Activated naive CD8-positive, alpha-beta T cell treated with anti-CD3 and anti-CD28 coated beads, Interleukin-2, amount 10 ng/mL, durations not matched to agents 7 days and 5 days (primary cell): ENCODE measurements around the gene DNAH12. TPM values are rescaled to one million over a fixed set of nuclear protein-coding genes. Genes with fewer than 3 reads are reported as not detected.

Experiments
- ATAC-seq: fragments of 150-1000 bp; cut with Tn5 transposase; one replicate; pipeline ENCODE4 v1.10.0; 2021; ENCODE audit warnings: low read depth, moderate library complexity
- POLR2A ChIA-PET: fragments of 350-600 bp; sonication (Branson Sonifier 250); formaldehyde crosslinking; loops from one replicate; lab custom pipeline; 2021; ENCODE audit warnings: antibody characterized with exemption; lab: Charles Lee
- DNase-seq: peaks from one replicate; pipeline ENCODE4 v3.0.0; 2021
- H3K27ac Mint-ChIP-seq: one replicate; pipeline ENCODE4 v1.8.0; 2022; ENCODE audit warnings: mild to moderate bottlenecking, mixed read lengths
- H3K27me3 Mint-ChIP-seq: one replicate; pipeline ENCODE4 v1.8.0; 2022; ENCODE audit warnings: mild to moderate bottlenecking, moderate library complexity, mixed read lengths
- H3K36me3 Mint-ChIP-seq: one replicate; pipeline ENCODE4 v1.8.0; 2021; ENCODE audit warnings: mild to moderate bottlenecking, mixed read lengths
- H3K4me1 Mint-ChIP-seq: one replicate; pipeline ENCODE4 v1.8.0; 2021; ENCODE audit warnings: mixed read lengths
- H3K4me3 Mint-ChIP-seq: one replicate; pipeline ENCODE4 v1.8.0; 2022; ENCODE audit warnings: mild to moderate bottlenecking, moderate library complexity, mixed read lengths
- H3K9me3 Mint-ChIP-seq: one replicate; pipeline ENCODE4 v1.8.0; 2021; ENCODE audit warnings: mixed read lengths
- total RNA-seq, 2 experiments: library from RNA; stranded (reverse); gene quantifications; one replicate each; pipeline ENCODE4 v1.2.3, GENCODE V29; 2021

DNAH12 gene
- total RNA-seq, 2 experiments from 2014 or later: 0.20 to 0.30 TPM

GRCh38 chr3:57557085-57557537 lies 13.0 kb upstream of the DNAH12 start:
- Mint-ChIP-seq H3K4me1 (peaks cover 34% of the 10 kb centered on the region), H3K27ac (peak overlapping the region; percentile 99), H3K36me3 (peaks cover 22% of the 10 kb centered on the region), H3K9me3 (no peaks in the 10 kb centered on the region), H3K27me3 (no peaks in the 10 kb centered on the region), H3K4me3 (peak overlapping the region; percentile 90)
- POLR2A ChIA-PET: interaction anchor here (0.6 to 3.7 kb wide), 8 partner anchors 9 to 329 kb away, joined by 3 to 55 read pairs (median 3); partner anchors contain the start of genes ARF4 and SLMAP
- DNase-seq (peak; percentile 65), ATAC-seq (peak; percentile 64)

- no peaks in the 10 kb centered on the region for H3K27me3 Mint-ChIP-seq
- POLR2A ChIA-PET: interaction anchor here (0.6 to 3.7 kb wide), 9 partner anchors 9 to 329 kb away, joined by 3 to 55 read pairs (median 3); partner anchors contain the start of genes ARF4, DENND6A and SLMAP
- peak overlapping the region; percentile 99 for H3K27ac Mint-ChIP-seq
- DNase-seq: no peak
- H3K4me1 Mint-ChIP-seq: peaks cover 33% of the 10 kb centered on the region
- no peaks in the 10 kb centered on the region for H3K9me3 Mint-ChIP-seq
- peak; percentile 46 for ATAC-seq
- H3K36me3 Mint-ChIP-seq: peaks cover 22% of the 10 kb centered on the region
- H3K4me3 Mint-ChIP-seq: peak overlapping the region; percentile 90
Observed at GRCh38 chr3:57556459-57557084, 12.4 kb upstream of the DNAH12 start.

GRCh38 chr3:57555738-57556458 lies 11.8 kb upstream of the DNAH12 start, which contains the start of gene PDE12:
Gene PDE12, plus strand, starts transcription at chr3:57556274. Its CDS starts 106 bp downstream, at chr3:57556380.
- Mint-ChIP-seq H3K27ac (peak within 1 kb of the TSS; percentile 99), H3K27me3 (no peaks in the 10 kb centered on the region), H3K4me3 (peak within 1 kb of the TSS; percentile 90), H3K36me3 (peaks cover 22% of the 10 kb centered on the region), H3K4me1 (peaks cover 30% of the 10 kb centered on the region), H3K9me3 (no peaks in the 10 kb centered on the region)
- POLR2A ChIA-PET: interaction anchor here (0.5 to 3.7 kb wide), 10 partner anchors 13 to 330 kb away, joined by 3 to 55 read pairs (median 3); partner anchors contain the start of genes ARF4, DENND6A and SLMAP
- ATAC-seq (peak; percentile 73), DNase-seq (peak; percentile 82)

GRCh38 chr3:57555306-57555705 lies 11.2 kb upstream of the DNAH12 start:
- H3K27me3 Mint-ChIP-seq: no peaks in the 10 kb centered on the region
- peaks cover 26% of the 10 kb centered on the region for H3K4me1 Mint-ChIP-seq
- POLR2A ChIA-PET: interaction anchor here (0.5 to 3.7 kb wide), 4 partner anchors 13 to 138 kb away, joined by 3 to 55 read pairs (median 4); partner anchors contain the start of genes ARF4 and DENND6A
- peak overlapping the region; percentile 90 for H3K4me3 Mint-ChIP-seq
- H3K9me3 Mint-ChIP-seq: no peaks in the 10 kb centered on the region
- H3K27ac Mint-ChIP-seq: peak overlapping the region; percentile 99
- DNase-seq: no peak
- peaks cover 19% of the 10 kb centered on the region for H3K36me3 Mint-ChIP-seq
- ATAC-seq: no peak

- no peak for ATAC-seq
- DNase-seq: no peak
- Mint-ChIP-seq H3K27ac (no peak overlapping the region), H3K9me3 (no peaks in the 10 kb centered on the region), H3K36me3 (peaks cover 1% of the 10 kb centered on the region), H3K4me1 (peaks cover 8% of the 10 kb centered on the region), H3K27me3 (peaks cover 4% of the 10 kb centered on the region), H3K4me3 (no peak overlapping the region)
- POLR2A ChIA-PET: no interaction called here
Observed at GRCh38 chr3:57546616-57547015, 2.5 kb upstream of the DNAH12 start.

GRCh38 chr3:57545636-57546268 lies 1.6 kb upstream of the DNAH12 start:
- Mint-ChIP-seq H3K27ac (no peak overlapping the region), H3K9me3 (no peaks in the 10 kb centered on the region), H3K36me3 (peaks cover 1% of the 10 kb centered on the region), H3K27me3 (peaks cover 4% of the 10 kb centered on the region), H3K4me1 (peaks cover 8% of the 10 kb centered on the region), H3K4me3 (no peak overlapping the region)
- no peak for ATAC-seq
- no peak for DNase-seq
- POLR2A ChIA-PET: no interaction called here

- no peak overlapping the region for H3K27ac Mint-ChIP-seq
- POLR2A ChIA-PET: no interaction called here
- ATAC-seq (no peak), DNase-seq (no peak)
- peaks cover 4% of the 10 kb centered on the region for H3K27me3 Mint-ChIP-seq
- H3K4me1 Mint-ChIP-seq: no peaks in the 10 kb centered on the region
- H3K9me3 Mint-ChIP-seq: no peaks in the 10 kb centered on the region
- no peaks in the 10 kb centered on the region for H3K36me3 Mint-ChIP-seq
- H3K4me3 Mint-ChIP-seq: no peak overlapping the region
Observed at GRCh38 chr3:57538465-57538864, 5.7 kb downstream of the DNAH12 start.

GRCh38 chr3:57530071-57530608 lies 14.0 kb downstream of the DNAH12 start:
- Mint-ChIP-seq H3K27me3 (peaks cover 6% of the 10 kb centered on the region), H3K4me3 (no peak overlapping the region), H3K27ac (no peak overlapping the region), H3K36me3 (no peaks in the 10 kb centered on the region), H3K9me3 (no peaks in the 10 kb centered on the region), H3K4me1 (no peaks in the 10 kb centered on the region)
- ATAC-seq (no peak), DNase-seq (no peak)
- POLR2A ChIA-PET: no interaction called here

- Mint-ChIP-seq H3K9me3 (no peaks in the 10 kb centered on the region), H3K4me3 (no peak overlapping the region), H3K27ac (no peak overlapping the region), H3K36me3 (no peaks in the 10 kb centered on the region), H3K27me3 (peaks cover 7% of the 10 kb centered on the region), H3K4me1 (peaks cover 4% of the 10 kb centered on the region)
- no peak for ATAC-seq
- POLR2A ChIA-PET: no interaction called here
- DNase-seq: no peak
Observed at GRCh38 chr3:57518276-57518915, 25.7 kb downstream of the DNAH12 start.

- Mint-ChIP-seq H3K36me3 (no peaks in the 10 kb centered on the region), H3K4me3 (no peak overlapping the region), H3K9me3 (no peaks in the 10 kb centered on the region), H3K27me3 (peaks cover 20% of the 10 kb centered on the region), H3K4me1 (no peaks in the 10 kb centered on the region), H3K27ac (no peak overlapping the region)
- ATAC-seq (no peak), DNase-seq (no peak)
- POLR2A ChIA-PET: no interaction called here
Observed at GRCh38 chr3:57512166-57512565, 32.0 kb downstream of the DNAH12 start.

- Mint-ChIP-seq H3K4me3 (no peak overlapping the region), H3K9me3 (no peaks in the 10 kb centered on the region), H3K36me3 (no peaks in the 10 kb centered on the region), H3K27ac (no peak overlapping the region), H3K27me3 (peaks cover 2% of the 10 kb centered on the region), H3K4me1 (no peaks in the 10 kb centered on the region)
- POLR2A ChIA-PET: no interaction called here
- ATAC-seq (no peak), DNase-seq (no peak)
Observed at GRCh38 chr3:57505901-57506300, 38.2 kb downstream of the DNAH12 start.

GRCh38 chr3:57500506-57500905 lies 43.6 kb downstream of the DNAH12 start:
- Mint-ChIP-seq H3K27me3 (peaks cover 9% of the 10 kb centered on the region), H3K27ac (no peak overlapping the region), H3K4me1 (no peaks in the 10 kb centered on the region), H3K36me3 (no peaks in the 10 kb centered on the region), H3K4me3 (no peak overlapping the region), H3K9me3 (no peaks in the 10 kb centered on the region)
- ATAC-seq (no peak), DNase-seq (no peak)
- POLR2A ChIA-PET: no interaction called here

GRCh38 chr3:57497904-57498303 lies 46.2 kb downstream of the DNAH12 start:
- ATAC-seq (no peak), DNase-seq (no peak)
- Mint-ChIP-seq H3K9me3 (no peaks in the 10 kb centered on the region), H3K36me3 (no peaks in the 10 kb centered on the region), H3K4me1 (no peaks in the 10 kb centered on the region), H3K27ac (no peak overlapping the region), H3K27me3 (peaks cover 10% of the 10 kb centered on the region), H3K4me3 (no peak overlapping the region)
- POLR2A ChIA-PET: no interaction called here
